H1 (cell line): Measurements from ENCODE around the gene C5orf15.

Experiments
- BACH1 ChIP-seq: IDR thresholded peaks from 2 replicates; pipeline ENCODE4 v1.6.1; 2012; ENCODE audit warnings: low read length, improper control_type of control experiment
- CREB1 ChIP-seq: IDR thresholded peaks from 2 replicates; pipeline ENCODE4 v1.6.1; 2012; ENCODE audit warnings: inconsistent platforms
- EP300 ChIP-seq, 2 experiments: IDR thresholded peaks; 1 replicate in 1 of 2; 2 replicates in 1 of 2; pipeline ENCODE4 v1.6.1; 2011 to 2012; ENCODE audit warnings: low read depth in 2 of 2, low read length in 2 of 2, mild to moderate bottlenecking in 2 of 2, borderline replicate concordance in 1 of 2, inconsistent platforms in 1 of 2, moderate library complexity in 1 of 2
- FOSL1 ChIP-seq: IDR thresholded peaks from 2 replicates; pipeline ENCODE4 v1.6.1; 2011; ENCODE audit warnings: mild to moderate bottlenecking, low read depth, low read length, moderate library complexity; ENCODE audit not compliant: insufficient read depth
- MAFK ChIP-seq: IDR thresholded peaks from 2 replicates; pipeline ENCODE4 v1.6.1; 2012; ENCODE audit warnings: low read depth, mild to moderate bottlenecking, improper control_type of control experiment, low read length
- NRF1 ChIP-seq: IDR thresholded peaks from 2 replicates; pipeline ENCODE4 v1.6.1; 2011; ENCODE audit warnings: mild to moderate bottlenecking, low read depth, low read length, improper control_type of control experiment
- POLR2A ChIP-seq, 2 experiments: IDR thresholded peaks; 1 replicate in 1 of 2; 2 replicates in 1 of 2; pipeline ENCODE4 v1.6.1; 2011; ENCODE audit warnings: low read depth in 2 of 2, low read length in 2 of 2, mild to moderate bottlenecking in 2 of 2; ENCODE audit errors: control extremely low read depth in 1 of 2
- POLR2AphosphoS5 ChIP-seq: IDR thresholded peaks from 2 replicates; pipeline ENCODE4 v1.6.1; 2011; ENCODE audit warnings: low read depth, low read length
- TEAD4 ChIP-seq: IDR thresholded peaks from 2 replicates; pipeline ENCODE4 v1.6.1; 2012; ENCODE audit warnings: low read depth, low read length, inconsistent platforms, mixed read lengths
- TF ChIP-seq, protein P1 (sequence below), 3 experiments: IDR thresholded peaks; 1 replicate in 2 of 3; 2 replicates in 1 of 3; pipeline versions ENCODE4 v1.5.1 to v1.6.1; 2011; ENCODE audit warnings: low read length in 3 of 3, mild to moderate bottlenecking in 3 of 3, inconsistent platforms in 2 of 3, low read depth in 1 of 3, moderate library complexity in 1 of 3; ENCODE audit not compliant: insufficient read depth in 1 of 3; ENCODE audit errors: control extremely low read depth in 1 of 3

DNA sequence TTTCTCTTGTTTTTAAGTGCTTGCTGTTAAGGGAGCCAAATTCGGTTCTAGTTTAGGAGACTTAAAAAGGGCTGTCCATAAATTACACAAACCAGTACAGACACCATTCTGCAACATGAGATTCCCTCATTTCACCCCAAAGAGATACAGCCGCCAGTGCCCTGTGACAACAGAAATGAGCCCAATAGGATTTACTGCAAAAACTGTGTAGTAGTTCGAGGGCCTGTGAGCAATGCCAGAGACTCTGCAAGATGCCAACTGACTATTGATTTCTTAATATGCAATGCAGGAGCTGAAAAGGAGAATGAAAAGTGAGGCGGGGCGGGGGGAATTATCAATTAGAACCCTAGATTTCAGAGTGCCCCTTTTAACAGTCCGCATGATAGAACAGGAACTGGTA lies 5.7 kb upstream of the C5orf15 start:
- no peak for TF ChIP-seq POLR2AphosphoS5
- TF ChIP-seq, protein P1, sequence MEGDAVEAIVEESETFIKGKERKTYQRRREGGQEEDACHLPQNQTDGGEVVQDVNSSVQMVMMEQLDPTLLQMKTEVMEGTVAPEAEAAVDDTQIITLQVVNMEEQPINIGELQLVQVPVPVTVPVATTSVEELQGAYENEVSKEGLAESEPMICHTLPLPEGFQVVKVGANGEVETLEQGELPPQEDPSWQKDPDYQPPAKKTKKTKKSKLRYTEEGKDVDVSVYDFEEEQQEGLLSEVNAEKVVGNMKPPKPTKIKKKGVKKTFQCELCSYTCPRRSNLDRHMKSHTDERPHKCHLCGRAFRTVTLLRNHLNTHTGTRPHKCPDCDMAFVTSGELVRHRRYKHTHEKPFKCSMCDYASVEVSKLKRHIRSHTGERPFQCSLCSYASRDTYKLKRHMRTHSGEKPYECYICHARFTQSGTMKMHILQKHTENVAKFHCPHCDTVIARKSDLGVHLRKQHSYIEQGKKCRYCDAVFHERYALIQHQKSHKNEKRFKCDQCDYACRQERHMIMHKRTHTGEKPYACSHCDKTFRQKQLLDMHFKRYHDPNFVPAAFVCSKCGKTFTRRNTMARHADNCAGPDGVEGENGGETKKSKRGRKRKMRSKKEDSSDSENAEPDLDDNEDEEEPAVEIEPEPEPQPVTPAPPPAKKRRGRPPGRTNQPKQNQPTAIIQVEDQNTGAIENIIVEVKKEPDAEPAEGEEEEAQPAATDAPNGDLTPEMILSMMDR (IDR thresholded peaks at IDR 0.05; ENCODE audit: control extremely low read depth in 1 of 3, insufficient read depth in 1 of 3, low read depth in 1 of 3, low read length in 3 of 3) = no peak
- TF ChIP-seq TEAD4 = no peak
- TF ChIP-seq POLR2A (IDR thresholded peaks at IDR 0.05; ENCODE audit: control extremely low read depth in 1 of 2, low read depth in 2 of 2, low read length in 2 of 2) = no peak
- no peak for TF ChIP-seq FOSL1
- no peak for TF ChIP-seq CREB1
- no peak for TF ChIP-seq NRF1
- no peak for TF ChIP-seq EP300 (IDR thresholded peaks at IDR 0.05; ENCODE audit: borderline replicate concordance in 1 of 2, low read depth in 2 of 2, low read length in 2 of 2)
- TF ChIP-seq MAFK = no peak
- TF ChIP-seq BACH1 = no peak
